PFSK-1 (cell line): ENCODE data around the gene PREX1.

Experiments
- FOXP2 ChIP-seq: optimal IDR thresholded peaks from 2 replicates; pipeline ENCODE3; 2011; ENCODE audit warnings: borderline replicate concordance, control low read depth, inconsistent platforms; ENCODE audit not compliant: insufficient read depth; ENCODE audit errors: extremely low read length, extremely low read depth
- POLR2AphosphoS5 ChIP-seq: IDR thresholded peaks from 2 replicates; pipeline ENCODE4 v1.6.1; 2012; ENCODE audit warnings: low read depth, mild to moderate bottlenecking, control low read depth, low read length, moderate library complexity
- SIN3A ChIP-seq: IDR thresholded peaks from 2 replicates; pipeline ENCODE4 v1.6.1; 2012; ENCODE audit warnings: mild to moderate bottlenecking, low read length, moderate library complexity, borderline replicate concordance; ENCODE audit not compliant: insufficient read depth
- TAF1 ChIP-seq: IDR thresholded peaks from 2 replicates; pipeline ENCODE4 v1.6.1; 2012; ENCODE audit warnings: low read length, control low read depth, borderline replicate concordance; ENCODE audit not compliant: insufficient read depth
- TF ChIP-seq, protein P1 (sequence below), 2 experiments: IDR thresholded peaks; 2 replicates each; pipeline versions ENCODE4 v1.6.1 to v1.8.0; 2011 to 2012; ENCODE audit warnings: low read depth in 2 of 2, low read length in 2 of 2, control low read depth in 1 of 2, inconsistent platforms in 1 of 2, mild to moderate bottlenecking in 1 of 2, moderate library complexity in 1 of 2; ENCODE audit not compliant: insufficient read depth in 1 of 2

Gene PREX1

DNA sequence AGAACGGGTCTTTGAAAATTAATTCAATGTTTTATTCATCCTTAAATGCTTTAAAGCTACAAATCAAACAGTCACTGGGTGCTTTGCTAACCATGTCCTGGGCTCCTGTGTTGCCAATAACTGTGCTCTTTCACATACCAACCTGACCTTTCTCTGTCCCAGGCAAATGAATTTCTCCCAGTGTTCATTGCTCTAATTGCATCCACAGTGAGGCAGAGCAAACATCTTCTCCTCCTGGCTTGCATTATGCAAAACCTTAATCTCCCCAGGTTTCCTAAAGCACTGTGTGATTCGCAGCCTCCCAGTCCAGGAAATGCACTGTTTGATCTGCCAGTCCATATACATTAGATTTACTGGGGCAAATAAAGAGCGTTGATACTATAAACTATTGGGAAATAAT lies 219.0 kb downstream of the PREX1 start:
- no peak for TF ChIP-seq SIN3A
- no peak for TF ChIP-seq POLR2AphosphoS5
- no peak for TF ChIP-seq FOXP2
- TF ChIP-seq TAF1 = no peak
- TF ChIP-seq, protein P1, sequence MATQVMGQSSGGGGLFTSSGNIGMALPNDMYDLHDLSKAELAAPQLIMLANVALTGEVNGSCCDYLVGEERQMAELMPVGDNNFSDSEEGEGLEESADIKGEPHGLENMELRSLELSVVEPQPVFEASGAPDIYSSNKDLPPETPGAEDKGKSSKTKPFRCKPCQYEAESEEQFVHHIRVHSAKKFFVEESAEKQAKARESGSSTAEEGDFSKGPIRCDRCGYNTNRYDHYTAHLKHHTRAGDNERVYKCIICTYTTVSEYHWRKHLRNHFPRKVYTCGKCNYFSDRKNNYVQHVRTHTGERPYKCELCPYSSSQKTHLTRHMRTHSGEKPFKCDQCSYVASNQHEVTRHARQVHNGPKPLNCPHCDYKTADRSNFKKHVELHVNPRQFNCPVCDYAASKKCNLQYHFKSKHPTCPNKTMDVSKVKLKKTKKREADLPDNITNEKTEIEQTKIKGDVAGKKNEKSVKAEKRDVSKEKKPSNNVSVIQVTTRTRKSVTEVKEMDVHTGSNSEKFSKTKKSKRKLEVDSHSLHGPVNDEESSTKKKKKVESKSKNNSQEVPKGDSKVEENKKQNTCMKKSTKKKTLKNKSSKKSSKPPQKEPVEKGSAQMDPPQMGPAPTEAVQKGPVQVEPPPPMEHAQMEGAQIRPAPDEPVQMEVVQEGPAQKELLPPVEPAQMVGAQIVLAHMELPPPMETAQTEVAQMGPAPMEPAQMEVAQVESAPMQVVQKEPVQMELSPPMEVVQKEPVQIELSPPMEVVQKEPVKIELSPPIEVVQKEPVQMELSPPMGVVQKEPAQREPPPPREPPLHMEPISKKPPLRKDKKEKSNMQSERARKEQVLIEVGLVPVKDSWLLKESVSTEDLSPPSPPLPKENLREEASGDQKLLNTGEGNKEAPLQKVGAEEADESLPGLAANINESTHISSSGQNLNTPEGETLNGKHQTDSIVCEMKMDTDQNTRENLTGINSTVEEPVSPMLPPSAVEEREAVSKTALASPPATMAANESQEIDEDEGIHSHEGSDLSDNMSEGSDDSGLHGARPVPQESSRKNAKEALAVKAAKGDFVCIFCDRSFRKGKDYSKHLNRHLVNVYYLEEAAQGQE (IDR thresholded peaks at IDR 0.05; ENCODE audit: insufficient read depth in 1 of 2, low read depth in 2 of 2, low read length in 2 of 2) = no peak

- TF ChIP-seq POLR2AphosphoS5 (no peak), FOXP2 (no peak), TAF1 (no peak), SIN3A (no peak)
- TF ChIP-seq, protein P1 (IDR thresholded peaks at IDR 0.05; ENCODE audit: insufficient read depth in 1 of 2, low read depth in 2 of 2, low read length in 2 of 2) = no peak
Observed at GRCh38 chr20:48607544-48607865, 220.3 kb downstream of the PREX1 start.

DNA sequence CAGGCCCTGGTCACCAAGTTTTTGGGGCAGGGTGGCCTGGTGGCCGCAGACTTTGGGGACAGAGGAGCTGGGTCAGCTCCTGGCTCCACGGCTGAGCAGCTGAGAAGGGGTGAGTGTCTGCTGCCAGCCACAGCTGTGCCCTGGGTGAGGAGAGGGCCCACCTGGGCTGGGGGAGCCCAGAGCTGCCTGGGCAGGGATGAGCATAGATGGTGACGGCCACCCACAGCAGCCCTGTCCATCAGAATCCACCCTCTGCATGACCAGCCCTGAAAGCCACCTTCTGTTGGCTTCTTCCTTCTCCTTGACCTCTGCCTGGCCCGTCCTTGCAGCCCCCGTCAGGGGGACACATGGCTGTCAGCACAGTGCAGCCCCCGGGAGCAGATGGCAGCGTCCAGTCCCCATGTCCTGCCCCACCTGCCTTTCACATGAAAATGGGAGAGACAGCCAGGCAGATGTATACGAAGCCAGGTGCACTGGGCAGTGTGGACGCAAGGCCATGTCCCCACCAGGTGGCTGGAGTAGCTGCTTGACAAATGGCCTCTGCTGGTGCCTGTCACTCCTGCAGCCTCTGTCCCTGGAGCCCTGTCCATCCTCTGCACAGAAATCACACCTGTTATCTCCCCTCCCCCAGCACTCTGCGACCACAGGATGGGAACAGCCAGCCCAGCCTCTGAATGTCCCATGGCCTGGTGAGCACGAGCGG lies 220.8 kb downstream of the PREX1 start:
- no peak for TF ChIP-seq POLR2AphosphoS5
- TF ChIP-seq, protein P1 (IDR thresholded peaks at IDR 0.05; ENCODE audit: insufficient read depth in 1 of 2, low read depth in 2 of 2, low read length in 2 of 2) = no peak
- no peak for TF ChIP-seq TAF1
- no peak for TF ChIP-seq SIN3A
- no peak for TF ChIP-seq FOXP2

DNA sequence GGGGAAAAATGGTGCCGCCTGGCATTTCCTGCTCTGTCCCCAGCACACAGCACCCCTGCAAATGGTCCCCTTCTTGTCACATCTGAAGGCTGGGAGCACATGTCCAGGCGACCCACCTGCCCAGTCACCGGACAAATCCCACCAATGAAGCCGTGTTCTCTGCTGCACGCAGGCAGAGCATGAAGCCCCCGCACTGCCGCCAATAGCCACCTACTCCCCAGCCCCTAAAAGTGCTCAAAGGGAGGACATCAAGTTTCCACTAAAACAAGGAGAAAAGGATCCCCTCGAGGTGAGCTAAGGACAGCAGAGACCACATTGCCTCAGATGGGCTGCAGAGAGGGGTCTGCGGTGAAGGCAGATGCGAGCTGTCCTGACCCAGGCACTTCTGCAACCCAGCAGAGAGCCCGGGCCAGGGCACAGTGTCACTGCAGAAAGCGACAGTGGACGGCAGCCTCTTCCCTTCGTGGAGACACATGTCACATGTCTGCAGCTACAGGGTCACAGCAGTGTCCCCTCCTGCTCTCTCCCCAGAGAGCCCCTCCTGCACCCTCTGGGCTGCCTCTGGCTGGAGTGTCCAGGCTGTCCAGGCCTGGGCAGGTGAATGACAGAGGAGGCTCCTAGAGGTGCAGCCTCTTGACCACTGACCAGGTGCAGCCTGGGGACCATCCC lies 221.5 kb downstream of the PREX1 start:
- TF ChIP-seq SIN3A (no peak), FOXP2 (no peak), TAF1 (no peak), POLR2AphosphoS5 (no peak)
- TF ChIP-seq, protein P1 (IDR thresholded peaks at IDR 0.05; ENCODE audit: insufficient read depth in 1 of 2, low read depth in 2 of 2, low read length in 2 of 2) = no peak
